Stimulated activated naive CD8-positive, alpha-beta T cell treated with anti-CD3 and anti-CD28 coated beads, Interleukin-15, amount 100 ng/mL, for 72 hours (primary cell): ENCODE results near the gene CDV3.

ENCODE experiments used
- ATAC-seq: fragments of 150-1000 bp; cut with Tn5 transposase; 2 replicates; pipeline ENCODE4 v1.10.0; 2021; ENCODE audit warnings: mild to moderate bottlenecking, moderate library complexity
- DNase-seq, 2 donors: peaks; one replicate each; pipeline ENCODE4 v3.0.0; 2021 to 2022
- H3K27ac Mint-ChIP-seq, 2 donors: one replicate each; pipeline ENCODE4 v1.8.0; 2022; ENCODE audit warnings: mild to moderate bottlenecking in 2 of 2, mixed read lengths in 2 of 2, moderate library complexity in 2 of 2
- H3K27me3 Mint-ChIP-seq: one replicate; pipeline ENCODE4 v1.8.0; 2022; ENCODE audit warnings: mixed read lengths
- H3K4me1 Mint-ChIP-seq: one replicate; pipeline ENCODE4 v1.8.0; 2022; ENCODE audit warnings: mild to moderate bottlenecking, mixed read lengths
- H3K4me3 Mint-ChIP-seq, 2 donors: one replicate each; pipeline ENCODE4 v1.8.0; 2022; ENCODE audit warnings: mild to moderate bottlenecking in 2 of 2, mixed read lengths in 2 of 2, moderate library complexity in 1 of 2
- H3K9me3 Mint-ChIP-seq, 2 donors: one replicate each; pipeline ENCODE4 v1.8.0; 2022; ENCODE audit warnings: mixed read lengths in 2 of 2

The CDV3 gene

GRCh38 chr3:133578548-133579191 lies 5.2 kb downstream of the CDV3 start:
- H3K27me3 Mint-ChIP-seq: no peaks in the 10 kb centered on the region
- H3K27ac Mint-ChIP-seq: peak overlapping the region in 1 of 2 donors; percentile 80
- DNase-seq: no peak
- peak overlapping the region; percentile 83 to 89 for H3K4me3 Mint-ChIP-seq
- peaks cover 55% of the 10 kb centered on the region for H3K4me1 Mint-ChIP-seq
- no peaks in the 10 kb centered on the region for H3K9me3 Mint-ChIP-seq
- ATAC-seq: no peak

GRCh38 chr3:133583396-133583795 lies 9.9 kb downstream of the CDV3 start:
- Mint-ChIP-seq H3K27ac (peak overlapping the region; percentile 87 to 94), H3K4me3 (no peak overlapping the region), H3K27me3 (no peaks in the 10 kb centered on the region), H3K4me1 (peaks cover 43% of the 10 kb centered on the region), H3K9me3 (no peaks in the 10 kb centered on the region)
- ATAC-seq (no peak), DNase-seq (no peak)

- Mint-ChIP-seq H3K4me1 (peaks cover 41% of the 10 kb centered on the region), H3K27me3 (no peaks in the 10 kb centered on the region), H3K27ac (no peak overlapping the region), H3K9me3 (no peaks in the 10 kb centered on the region), H3K4me3 (no peak overlapping the region)
- ATAC-seq (peak; percentile 73), DNase-seq (no peak)
Observed at GRCh38 chr3:133588035-133588434, 14.5 kb downstream of the CDV3 start.

- Mint-ChIP-seq H3K27ac (peak overlapping the region in 1 of 2 donors; percentile 89), H3K9me3 (no peaks in the 10 kb centered on the region), H3K27me3 (no peaks in the 10 kb centered on the region), H3K4me1 (peaks cover 40% of the 10 kb centered on the region), H3K4me3 (no peak overlapping the region)
- DNase-seq: no peak
- ATAC-seq: no peak
Observed at GRCh38 chr3:133588784-133589465, 15.4 kb downstream of the CDV3 start.

GRCh38 chr3:133589503-133589902 lies 16.0 kb downstream of the CDV3 start:
- peaks cover 40% of the 10 kb centered on the region for H3K4me1 Mint-ChIP-seq
- no peaks in the 10 kb centered on the region for H3K27me3 Mint-ChIP-seq
- H3K4me3 Mint-ChIP-seq: no peak overlapping the region
- no peak overlapping the region for H3K27ac Mint-ChIP-seq
- H3K9me3 Mint-ChIP-seq: no peaks in the 10 kb centered on the region
- ATAC-seq (no peak), DNase-seq (no peak)

GRCh38 chr3:133591271-133591742 lies 17.8 kb downstream of the CDV3 start:
- H3K27ac Mint-ChIP-seq: no peak overlapping the region
- peaks cover 52% of the 10 kb centered on the region for H3K4me1 Mint-ChIP-seq
- no peak overlapping the region for H3K4me3 Mint-ChIP-seq
- ATAC-seq: no peak
- H3K9me3 Mint-ChIP-seq: no peaks in the 10 kb centered on the region
- no peak for DNase-seq
- no peaks in the 10 kb centered on the region for H3K27me3 Mint-ChIP-seq

GRCh38 chr3:133592843-133593242 lies 19.4 kb downstream of the CDV3 start:
- peaks cover 53% of the 10 kb centered on the region for H3K4me1 Mint-ChIP-seq
- H3K27me3 Mint-ChIP-seq: no peaks in the 10 kb centered on the region
- DNase-seq (no peak), ATAC-seq (peak; percentile 55)
- peak overlapping the region in 1 of 2 donors; percentile 7 for H3K27ac Mint-ChIP-seq
- H3K9me3 Mint-ChIP-seq: no peaks in the 10 kb centered on the region
- H3K4me3 Mint-ChIP-seq: no peak overlapping the region

GRCh38 chr3:133593243-133593642 lies 19.8 kb downstream of the CDV3 start:
- H3K27me3 Mint-ChIP-seq: no peaks in the 10 kb centered on the region

GRCh38 chr3:133595341-133595740 lies 21.9 kb downstream of the CDV3 start:
- peak; percentile 96 for ATAC-seq
- peak; percentile 37 to 43 for DNase-seq
- H3K27ac Mint-ChIP-seq: no peak overlapping the region
- peak overlapping the region in 1 of 2 donors; percentile 16 for H3K4me3 Mint-ChIP-seq
- H3K4me1 Mint-ChIP-seq: peaks cover 33% of the 10 kb centered on the region
- no peaks in the 10 kb centered on the region for H3K27me3 Mint-ChIP-seq
- H3K9me3 Mint-ChIP-seq: no peaks in the 10 kb centered on the region

More at GRCh38 chr3:133593243-133593642, 19.8 kb downstream of the CDV3 start:
- Mint-ChIP-seq H3K27ac (peak overlapping the region in 1 of 2 donors; percentile 7), H3K9me3 (no peaks in the 10 kb centered on the region), H3K4me1 (peaks cover 49% of the 10 kb centered on the region), H3K4me3 (no peak overlapping the region)
- DNase-seq: no peak
- ATAC-seq: no peak

GRCh38 chr3:133598405-133598804 lies 24.9 kb downstream of the CDV3 start:
- Mint-ChIP-seq H3K4me3 (no peak overlapping the region), H3K9me3 (no peaks in the 10 kb centered on the region), H3K27me3 (no peaks in the 10 kb centered on the region), H3K27ac (peak overlapping the region in 1 of 2 donors; percentile 54), H3K4me1 (peaks cover 23% of the 10 kb centered on the region)
- ATAC-seq: no peak
- no peak for DNase-seq

GRCh38 chr3:133599280-133599679 lies 25.8 kb downstream of the CDV3 start:
- peak overlapping the region in 1 of 2 donors; percentile 31 for H3K27ac Mint-ChIP-seq
- no peak for DNase-seq
- H3K4me3 Mint-ChIP-seq: no peak overlapping the region
- H3K4me1 Mint-ChIP-seq: peaks cover 22% of the 10 kb centered on the region
- no peaks in the 10 kb centered on the region for H3K9me3 Mint-ChIP-seq
- no peaks in the 10 kb centered on the region for H3K27me3 Mint-ChIP-seq
- no peak for ATAC-seq

- DNase-seq: no peak
Observed at GRCh38 chr3:133600572-133601081, 27.1 kb downstream of the CDV3 start.

GRCh38 chr3:133606342-133606741 lies 32.9 kb downstream of the CDV3 start:
- no peak for ATAC-seq
- H3K27ac Mint-ChIP-seq: no peak overlapping the region
- no peaks in the 10 kb centered on the region for H3K4me1 Mint-ChIP-seq
- H3K9me3 Mint-ChIP-seq: no peaks in the 10 kb centered on the region
- DNase-seq: no peak
- H3K27me3 Mint-ChIP-seq: no peaks in the 10 kb centered on the region
- H3K4me3 Mint-ChIP-seq: no peak overlapping the region

More at GRCh38 chr3:133600572-133601081, 27.1 kb downstream of the CDV3 start:
- Mint-ChIP-seq H3K4me1 (peaks cover 10% of the 10 kb centered on the region), H3K27me3 (no peaks in the 10 kb centered on the region), H3K9me3 (no peaks in the 10 kb centered on the region), H3K27ac (no peak overlapping the region), H3K4me3 (no peak overlapping the region)
- no peak for ATAC-seq

GRCh38 chr3:133606902-133607301 lies 33.4 kb downstream of the CDV3 start:
- Mint-ChIP-seq H3K27ac (no peak overlapping the region), H3K4me1 (no peaks in the 10 kb centered on the region), H3K9me3 (no peaks in the 10 kb centered on the region), H3K27me3 (no peaks in the 10 kb centered on the region), H3K4me3 (no peak overlapping the region)
- DNase-seq (no peak), ATAC-seq (no peak)

- no peak for DNase-seq
- Mint-ChIP-seq H3K27me3 (no peaks in the 10 kb centered on the region), H3K27ac (no peak overlapping the region), H3K4me1 (no peaks in the 10 kb centered on the region), H3K9me3 (no peaks in the 10 kb centered on the region), H3K4me3 (no peak overlapping the region)
- no peak for ATAC-seq
Observed at GRCh38 chr3:133607816-133608215, 34.3 kb downstream of the CDV3 start.

GRCh38 chr3:133608388-133608787 lies 34.9 kb downstream of the CDV3 start:
- no peaks in the 10 kb centered on the region for H3K9me3 Mint-ChIP-seq
- ATAC-seq (no peak), DNase-seq (no peak)
- H3K4me1 Mint-ChIP-seq: no peaks in the 10 kb centered on the region
- no peak overlapping the region for H3K4me3 Mint-ChIP-seq
- H3K27ac Mint-ChIP-seq: no peak overlapping the region
- H3K27me3 Mint-ChIP-seq: no peaks in the 10 kb centered on the region
